HL-60 (cell line): ENCODE measurements around the gene ARHGEF7.

Experiments
- DNase-seq, 2 experiments: peaks; one replicate each; pipeline ENCODE4 v3.0.0-alpha.2; 2010 to 2020; ENCODE audit warnings: low read depth in 1 of 2, low spot score in 1 of 2
- H3K27ac ChIP-seq: fragments of 250-450 bp; sonication (Bioruptor Pico); replicated peaks from 2 replicates; pipeline ENCODE4 v1.5.1; 2020; ENCODE audit warnings: mild to moderate bottlenecking, moderate library complexity
- H3K27me3 ChIP-seq: fragments of 250-450 bp; sonication (Bioruptor Pico); 2 replicates; pipeline ENCODE4 v1.5.1; 2021; ENCODE audit warnings: mild to moderate bottlenecking, moderate library complexity; ENCODE audit not compliant: insufficient read depth, poor library complexity, severe bottlenecking
- H3K4me3 ChIP-seq: replicated peaks from 2 replicates; pipeline ENCODE4 v1.5.1; 2011; ENCODE audit warnings: mild to moderate bottlenecking, control low read depth, low read length; ENCODE audit not compliant: insufficient read depth
- GABPA ChIP-seq: IDR thresholded peaks from 2 replicates; pipeline ENCODE4 v1.6.1; 2012; ENCODE audit warnings: low read depth
- POLR2AphosphoS5 ChIP-seq: IDR thresholded peaks from 2 replicates; pipeline ENCODE4 v1.6.1; 2012; ENCODE audit warnings: low read depth
- SPI1 ChIP-seq: IDR thresholded peaks from 2 replicates; pipeline ENCODE4 v1.6.1; 2012; ENCODE audit warnings: low read depth, mild to moderate bottlenecking, borderline replicate concordance
- TF ChIP-seq, protein P1 (sequence below): IDR thresholded peaks from 2 replicates; pipeline ENCODE4 v1.6.1; 2012; ENCODE audit warnings: low read depth; ENCODE audit not compliant: insufficient replicate concordance
- TF ChIP-seq, protein P2 (sequence below): IDR thresholded peaks from one replicate; pipeline ENCODE4 v1.5.1; 2011; ENCODE audit warnings: low read length, control low read depth, inconsistent platforms; ENCODE audit not compliant: insufficient read depth

ARHGEF7 gene

DNA sequence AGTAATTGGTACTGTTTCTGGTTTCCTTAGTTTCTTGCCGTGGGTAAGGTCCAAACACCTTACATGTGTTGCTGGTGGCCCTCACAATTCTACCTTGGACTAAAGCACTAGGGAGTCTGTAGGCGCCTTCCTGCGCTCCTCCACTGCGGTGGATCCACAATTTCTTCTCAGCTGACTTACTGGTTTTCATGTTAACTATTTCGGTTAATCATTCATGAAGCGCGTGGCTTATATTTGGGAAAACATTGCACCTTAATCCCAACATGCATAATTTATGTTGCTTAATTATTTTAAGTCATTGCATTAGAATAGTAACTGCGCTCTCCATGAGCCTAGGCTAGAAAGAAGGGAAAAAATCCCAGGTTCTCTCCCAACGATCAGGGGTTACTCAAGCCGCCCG is 37.7 kb downstream of the ARHGEF7 start:
- TF ChIP-seq GABPA, result no peak
- TF ChIP-seq POLR2AphosphoS5, result no peak; the same call in 1 of the 2 replicates
- TF ChIP-seq SPI1, result no peak
- TF ChIP-seq, protein P1, sequence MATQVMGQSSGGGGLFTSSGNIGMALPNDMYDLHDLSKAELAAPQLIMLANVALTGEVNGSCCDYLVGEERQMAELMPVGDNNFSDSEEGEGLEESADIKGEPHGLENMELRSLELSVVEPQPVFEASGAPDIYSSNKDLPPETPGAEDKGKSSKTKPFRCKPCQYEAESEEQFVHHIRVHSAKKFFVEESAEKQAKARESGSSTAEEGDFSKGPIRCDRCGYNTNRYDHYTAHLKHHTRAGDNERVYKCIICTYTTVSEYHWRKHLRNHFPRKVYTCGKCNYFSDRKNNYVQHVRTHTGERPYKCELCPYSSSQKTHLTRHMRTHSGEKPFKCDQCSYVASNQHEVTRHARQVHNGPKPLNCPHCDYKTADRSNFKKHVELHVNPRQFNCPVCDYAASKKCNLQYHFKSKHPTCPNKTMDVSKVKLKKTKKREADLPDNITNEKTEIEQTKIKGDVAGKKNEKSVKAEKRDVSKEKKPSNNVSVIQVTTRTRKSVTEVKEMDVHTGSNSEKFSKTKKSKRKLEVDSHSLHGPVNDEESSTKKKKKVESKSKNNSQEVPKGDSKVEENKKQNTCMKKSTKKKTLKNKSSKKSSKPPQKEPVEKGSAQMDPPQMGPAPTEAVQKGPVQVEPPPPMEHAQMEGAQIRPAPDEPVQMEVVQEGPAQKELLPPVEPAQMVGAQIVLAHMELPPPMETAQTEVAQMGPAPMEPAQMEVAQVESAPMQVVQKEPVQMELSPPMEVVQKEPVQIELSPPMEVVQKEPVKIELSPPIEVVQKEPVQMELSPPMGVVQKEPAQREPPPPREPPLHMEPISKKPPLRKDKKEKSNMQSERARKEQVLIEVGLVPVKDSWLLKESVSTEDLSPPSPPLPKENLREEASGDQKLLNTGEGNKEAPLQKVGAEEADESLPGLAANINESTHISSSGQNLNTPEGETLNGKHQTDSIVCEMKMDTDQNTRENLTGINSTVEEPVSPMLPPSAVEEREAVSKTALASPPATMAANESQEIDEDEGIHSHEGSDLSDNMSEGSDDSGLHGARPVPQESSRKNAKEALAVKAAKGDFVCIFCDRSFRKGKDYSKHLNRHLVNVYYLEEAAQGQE, result no peak
- TF ChIP-seq, protein P2, sequence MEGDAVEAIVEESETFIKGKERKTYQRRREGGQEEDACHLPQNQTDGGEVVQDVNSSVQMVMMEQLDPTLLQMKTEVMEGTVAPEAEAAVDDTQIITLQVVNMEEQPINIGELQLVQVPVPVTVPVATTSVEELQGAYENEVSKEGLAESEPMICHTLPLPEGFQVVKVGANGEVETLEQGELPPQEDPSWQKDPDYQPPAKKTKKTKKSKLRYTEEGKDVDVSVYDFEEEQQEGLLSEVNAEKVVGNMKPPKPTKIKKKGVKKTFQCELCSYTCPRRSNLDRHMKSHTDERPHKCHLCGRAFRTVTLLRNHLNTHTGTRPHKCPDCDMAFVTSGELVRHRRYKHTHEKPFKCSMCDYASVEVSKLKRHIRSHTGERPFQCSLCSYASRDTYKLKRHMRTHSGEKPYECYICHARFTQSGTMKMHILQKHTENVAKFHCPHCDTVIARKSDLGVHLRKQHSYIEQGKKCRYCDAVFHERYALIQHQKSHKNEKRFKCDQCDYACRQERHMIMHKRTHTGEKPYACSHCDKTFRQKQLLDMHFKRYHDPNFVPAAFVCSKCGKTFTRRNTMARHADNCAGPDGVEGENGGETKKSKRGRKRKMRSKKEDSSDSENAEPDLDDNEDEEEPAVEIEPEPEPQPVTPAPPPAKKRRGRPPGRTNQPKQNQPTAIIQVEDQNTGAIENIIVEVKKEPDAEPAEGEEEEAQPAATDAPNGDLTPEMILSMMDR, result no peak
- Histone ChIP-seq H3K27me3 (no peaks in the 10 kb centered on the region), H3K27ac (peak overlapping the region; percentile 88), H3K4me3 (peak overlapping the region; percentile 91)
- no peak for DNase-seq

DNA sequence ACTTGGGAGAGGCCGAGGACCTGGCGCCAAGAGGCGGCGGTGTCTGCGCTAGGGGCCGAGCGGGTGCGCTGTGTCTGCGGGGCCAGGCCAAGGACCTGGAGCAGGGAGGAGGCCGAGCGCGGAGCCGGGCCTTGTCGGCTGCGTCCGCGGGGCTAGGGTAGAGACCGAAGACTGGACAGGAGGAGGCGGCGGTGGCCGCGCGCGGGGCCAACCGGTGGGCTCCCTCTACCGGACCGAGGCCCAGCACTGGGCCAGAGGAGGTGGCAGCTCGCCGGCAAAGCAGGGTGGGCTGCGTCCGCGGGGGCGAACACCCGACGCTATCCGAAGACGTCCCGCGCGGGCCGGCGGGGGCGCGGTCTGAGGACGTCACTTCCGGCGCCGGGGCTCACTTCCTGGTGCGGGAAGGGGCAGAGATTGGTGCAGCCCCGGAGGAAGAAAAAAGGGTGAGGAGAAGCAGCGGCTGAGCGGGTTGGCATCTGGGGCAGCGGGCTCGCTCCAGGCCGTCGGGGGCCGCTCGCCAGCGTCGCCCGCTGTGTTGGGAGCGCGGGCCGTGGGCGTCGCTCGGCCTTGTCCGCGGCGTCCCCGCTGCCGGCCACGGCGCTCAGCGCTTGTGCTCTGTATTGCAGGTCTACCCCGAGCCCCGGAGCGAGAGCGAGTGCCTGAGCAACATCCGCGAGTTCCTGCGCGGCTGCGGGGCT is 38.3 kb downstream of the ARHGEF7 start:
- TF ChIP-seq POLR2AphosphoS5 (peak; percentile 82; the same call in 1 of the 2 replicates), GABPA (peak; percentile 93), SPI1 (peak; percentile 37; the same call in 1 of the 2 replicates)
- TF ChIP-seq, protein P2, result no peak
- TF ChIP-seq, protein P1, result no peak
- Histone ChIP-seq H3K27me3 (no peaks in the 10 kb centered on the region), H3K4me3 (peak overlapping the region; percentile 91), H3K27ac (peak overlapping the region; percentile 88)
- peak; percentile 75 to 96 for DNase-seq

DNA sequence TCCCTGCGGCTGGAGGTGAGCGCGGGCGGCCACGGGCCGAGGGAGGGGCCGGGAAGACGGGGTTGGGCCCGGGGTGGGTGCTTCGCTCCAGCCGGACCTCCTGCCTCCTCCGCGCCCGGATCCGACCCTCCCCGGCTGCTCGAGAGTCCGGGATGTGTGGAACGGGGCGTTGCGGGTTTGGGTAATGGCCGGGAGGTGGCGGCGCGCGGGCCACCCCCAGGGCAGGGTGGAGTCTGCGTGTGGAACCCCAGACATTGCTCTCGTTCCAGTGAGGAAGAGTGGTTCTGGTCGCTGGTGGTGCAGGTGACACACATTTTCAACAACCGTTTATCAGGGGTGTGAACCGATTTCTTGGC is 38.8 kb downstream of the ARHGEF7 start:
- H3K27ac ChIP-seq, result peak overlapping the region; percentile 88
- TF ChIP-seq, protein P2, result no peak
- no peaks in the 10 kb centered on the region for H3K27me3 ChIP-seq
- peak; percentile 45 to 65 for DNase-seq
- H3K4me3 ChIP-seq, result peak overlapping the region; percentile 91

DNA sequence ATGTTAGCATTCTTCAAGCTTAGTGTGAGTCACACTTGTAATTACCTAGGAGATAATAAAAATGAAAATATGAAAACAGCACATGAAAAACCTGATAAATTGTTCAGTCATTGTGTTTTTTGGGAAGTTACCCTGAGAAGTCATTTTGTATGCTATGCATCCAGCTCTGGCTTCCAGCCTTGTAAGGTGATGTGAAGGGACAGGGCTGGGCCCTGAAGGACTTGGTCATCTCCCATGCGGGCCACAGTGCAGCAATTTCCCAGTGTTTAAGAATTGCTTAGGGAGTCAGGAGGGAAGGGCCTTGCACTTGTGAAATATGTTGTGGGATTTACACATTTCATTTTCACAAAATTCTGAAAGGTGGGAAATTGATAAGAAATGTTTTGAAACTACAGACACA is 41.3 kb downstream of the ARHGEF7 start:
- no peak for DNase-seq
- Histone ChIP-seq H3K4me3 (no peak overlapping the region), H3K27me3 (no peaks in the 10 kb centered on the region), H3K27ac (no peak overlapping the region)
- TF ChIP-seq, protein P2, result no peak
- TF ChIP-seq POLR2AphosphoS5, result no peak
- TF ChIP-seq, protein P1, result no peak
